Measurements from ENCODE around the gene FOXO1.

The FOXO1 gene

DNA sequence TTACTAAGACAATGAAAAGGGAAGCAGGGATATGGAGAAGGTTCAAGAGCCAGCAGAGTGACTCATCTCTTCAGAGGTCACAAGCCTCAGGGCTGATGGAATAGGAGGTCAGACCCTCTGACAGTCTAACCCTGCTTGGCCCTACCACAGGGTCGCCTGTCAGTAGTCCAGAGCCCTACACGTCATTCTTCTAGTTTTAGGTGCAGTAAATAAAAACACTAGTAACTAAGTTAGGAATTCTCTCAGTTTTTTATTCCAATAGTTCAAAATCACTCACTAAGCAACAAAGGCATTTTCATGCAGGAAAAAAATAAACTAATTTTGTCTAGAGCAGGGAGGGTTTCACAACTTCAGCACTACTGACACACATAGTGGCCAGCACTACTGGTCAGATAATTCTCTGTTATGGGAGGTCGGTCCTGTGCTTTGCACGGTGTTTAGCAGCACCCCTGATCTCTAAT, 27.2 kb downstream of the FOXO1 start:
- DNase-seq (ENCODE audit: low spot score): no peak

DNA sequence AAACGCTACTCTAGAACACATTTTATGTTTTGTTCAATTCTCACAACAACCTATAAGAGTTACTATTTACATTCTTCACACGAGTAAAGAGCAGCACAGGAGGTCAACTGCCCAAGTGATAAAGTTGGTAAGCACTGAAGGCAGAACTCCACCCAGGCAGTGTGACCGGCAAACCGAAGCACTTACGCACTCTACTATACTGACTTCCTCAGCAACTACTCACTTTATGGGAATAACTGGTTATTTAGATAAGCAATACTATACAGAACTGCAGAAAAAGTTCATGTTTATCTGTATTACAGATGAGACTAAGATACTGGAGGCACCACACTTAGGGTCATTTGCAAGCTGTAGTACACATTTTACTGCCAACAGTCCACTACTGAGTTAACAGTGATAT, 28.8 kb downstream of the FOXO1 start:
- no peak for DNase-seq (ENCODE audit: low spot score)

GRCh38 chr13:40635315-40635995, 31.0 kb downstream of the FOXO1 start:
- DNase-seq (ENCODE audit: low spot score): no peak

- no peak for DNase-seq (ENCODE audit: low spot score)
Measured at GRCh38 chr13:40632915-40633314, 33.5 kb downstream of the FOXO1 start.

GRCh38 chr13:40631605-40632004, 34.8 kb downstream of the FOXO1 start:
- no peak for DNase-seq (ENCODE audit: low spot score)

- DNase-seq (ENCODE audit: low spot score): no peak
Measured at GRCh38 chr13:40629678-40630384, 36.6 kb downstream of the FOXO1 start.

GRCh38 chr13:40626977-40627376, 39.5 kb downstream of the FOXO1 start:
- DNase-seq (ENCODE audit: low spot score): no peak

GRCh38 chr13:40626561-40626960, 39.9 kb downstream of the FOXO1 start:
- DNase-seq (ENCODE audit: low spot score): no peak

- no peak for DNase-seq (ENCODE audit: low spot score)
Measured at GRCh38 chr13:40624986-40625385, 41.5 kb downstream of the FOXO1 start.

DNA sequence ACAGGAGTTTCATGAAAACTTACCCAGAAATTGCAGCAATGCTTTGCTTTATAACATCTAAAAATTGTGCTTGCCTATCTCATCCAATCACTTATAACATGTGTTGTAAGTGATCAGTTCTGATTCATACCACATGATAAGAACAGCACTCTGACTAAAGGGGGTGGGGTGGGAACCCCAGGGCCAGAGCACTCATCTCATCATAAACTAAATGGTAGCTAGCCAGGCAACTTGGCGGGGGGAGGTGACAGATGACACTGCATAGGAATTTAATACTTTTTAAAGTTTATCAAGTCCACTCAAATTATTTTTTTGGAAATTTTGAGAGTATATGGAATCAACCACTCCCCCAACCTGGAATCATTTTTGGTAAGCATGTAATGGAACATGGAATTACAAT, 42.1 kb downstream of the FOXO1 start:
- no peak for DNase-seq (ENCODE audit: low spot score)

DNA sequence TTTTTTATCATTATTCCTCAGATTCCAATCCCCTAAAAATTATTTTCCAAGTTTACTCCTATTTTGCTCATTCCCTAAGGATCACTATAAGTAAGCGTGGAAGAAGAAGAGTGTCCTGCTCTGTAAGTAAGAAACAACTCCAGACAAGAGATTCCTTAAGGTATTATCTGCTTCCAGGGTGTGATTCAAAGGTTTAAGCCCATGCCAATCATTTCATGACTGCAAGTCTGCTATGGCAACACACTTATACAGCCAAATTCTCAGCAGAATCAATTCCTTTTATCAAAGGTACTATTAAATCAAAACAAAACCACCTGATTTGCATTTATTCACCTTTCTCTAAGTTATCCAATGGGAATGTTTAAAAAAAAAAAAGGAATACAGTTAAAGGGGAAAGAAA, 43.7 kb downstream of the FOXO1 start:
- no peak for DNase-seq (ENCODE audit: low spot score)

GRCh38 chr13:40622246-40622645, 44.2 kb downstream of the FOXO1 start:
- no peak for DNase-seq (ENCODE audit: low spot score)

DNA sequence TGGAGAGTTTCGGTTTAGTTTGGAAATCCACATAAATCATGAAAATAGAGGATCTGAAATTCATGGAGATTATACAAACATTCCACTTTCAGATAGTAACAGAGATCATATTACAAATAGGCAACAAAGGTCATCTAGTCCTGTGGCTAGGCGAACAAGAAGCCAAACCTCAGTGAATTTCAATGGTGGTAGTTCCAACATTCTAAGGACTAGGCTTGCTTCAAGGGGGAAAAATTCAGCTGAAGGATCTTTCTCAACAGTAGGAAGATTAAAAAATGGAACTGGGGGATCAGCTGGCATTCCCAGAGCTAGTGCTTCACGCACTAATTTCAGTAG, 47.0 kb downstream of the FOXO1 start:
- no peak for DNase-seq (ENCODE audit: low spot score)

DNA sequence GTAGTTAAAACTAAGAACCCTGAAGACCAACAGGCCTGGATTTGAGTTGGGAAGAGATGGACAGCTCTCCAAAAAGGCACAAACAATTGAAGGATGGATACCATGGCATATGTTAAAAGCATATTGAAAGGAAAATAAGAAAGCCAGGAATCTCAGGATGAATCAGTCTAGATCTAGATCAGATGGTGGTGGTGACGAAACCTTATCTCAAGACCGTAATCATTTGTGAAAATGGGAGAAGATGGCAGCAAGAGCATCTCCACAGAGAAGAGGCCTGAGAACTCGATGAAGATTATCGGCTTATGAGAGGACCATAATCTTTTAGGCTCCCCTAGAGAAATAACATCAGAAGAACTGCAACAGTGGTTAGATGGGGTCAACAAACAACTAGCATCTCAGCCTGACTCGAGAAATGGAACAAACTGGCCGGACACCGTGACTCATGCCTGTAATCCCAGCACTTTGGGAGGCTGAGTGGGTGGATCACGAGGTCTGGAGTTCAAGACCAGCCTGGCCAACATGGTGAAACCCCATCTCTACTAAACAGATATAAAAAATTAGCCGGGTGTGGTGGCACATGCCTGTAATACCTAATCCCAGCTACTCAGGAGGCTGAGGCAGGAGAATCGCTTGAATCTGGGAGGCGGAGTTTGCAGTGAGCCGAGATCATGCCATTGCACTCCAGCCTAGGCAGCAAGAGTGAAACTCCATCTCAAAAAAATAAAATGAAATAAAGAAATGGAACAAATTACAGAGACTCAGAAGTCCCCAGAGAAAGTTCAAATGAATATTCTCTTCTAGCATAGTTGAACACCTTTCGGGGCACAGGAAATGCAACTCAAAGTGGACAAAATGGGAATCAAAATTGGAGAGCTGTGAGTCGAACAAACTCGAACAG, 47.6 kb downstream of the FOXO1 start:
- DNase-seq (ENCODE audit: low spot score): no peak

- DNase-seq (ENCODE audit: low spot score): no peak
Measured at GRCh38 chr13:40617801-40618356, 48.6 kb downstream of the FOXO1 start.

DNA sequence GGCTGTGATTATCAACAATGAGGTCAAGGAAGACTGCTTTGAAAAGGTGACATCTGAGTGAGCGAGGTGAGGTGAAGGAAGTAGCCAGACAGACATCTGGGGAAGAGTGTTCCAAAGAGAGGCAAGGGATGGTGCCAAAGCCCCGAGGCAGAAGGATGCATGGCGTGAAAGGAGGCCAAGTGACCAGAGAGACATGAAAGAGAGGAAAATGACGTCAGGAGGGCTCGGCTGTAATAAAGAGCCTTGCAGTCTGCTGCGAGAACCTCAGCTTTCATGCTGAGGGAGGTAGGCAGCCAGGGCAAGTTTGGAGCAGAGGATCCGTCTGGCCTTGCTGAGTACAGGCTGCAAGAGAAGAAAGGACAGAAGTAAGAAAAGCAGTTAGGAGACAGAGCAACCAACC, 50.8 kb downstream of the FOXO1 start:
- DNase-seq (ENCODE audit: low spot score): no peak

GRCh38 chr13:40613914-40614313, 52.5 kb downstream of the FOXO1 start:
- DNase-seq (ENCODE audit: low spot score): no peak

DNA sequence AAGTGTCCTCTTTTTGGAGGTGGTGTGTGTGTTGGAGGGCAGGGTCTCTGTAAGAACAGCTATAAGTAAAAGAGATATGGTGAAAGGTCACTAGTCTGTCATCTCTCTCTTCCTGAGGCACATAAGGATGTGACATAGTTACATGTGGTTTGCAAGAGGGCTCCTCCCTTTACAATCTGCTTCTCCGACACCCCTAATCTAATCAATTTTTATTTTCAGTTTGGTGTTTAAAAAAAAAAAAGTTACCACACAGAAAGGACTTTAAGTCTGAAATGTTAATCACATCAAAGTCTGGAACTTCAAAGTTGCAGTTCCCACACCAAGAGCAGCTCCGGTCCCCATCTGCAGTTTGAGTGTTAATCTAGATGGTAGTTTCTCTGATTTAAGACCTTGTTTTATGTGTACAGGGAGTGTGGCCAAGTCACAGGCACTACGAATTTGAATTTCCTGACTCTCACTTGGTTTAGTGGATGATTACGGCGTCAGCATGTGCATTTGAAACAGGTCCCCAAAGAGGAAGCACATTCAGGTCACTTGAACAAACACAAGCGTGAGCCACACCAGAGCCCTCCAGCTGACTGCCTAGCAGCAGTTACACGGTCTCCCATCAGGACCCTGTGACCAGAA, 53.1 kb downstream of the FOXO1 start:
- DNase-seq (ENCODE audit: low spot score): no peak

DNA sequence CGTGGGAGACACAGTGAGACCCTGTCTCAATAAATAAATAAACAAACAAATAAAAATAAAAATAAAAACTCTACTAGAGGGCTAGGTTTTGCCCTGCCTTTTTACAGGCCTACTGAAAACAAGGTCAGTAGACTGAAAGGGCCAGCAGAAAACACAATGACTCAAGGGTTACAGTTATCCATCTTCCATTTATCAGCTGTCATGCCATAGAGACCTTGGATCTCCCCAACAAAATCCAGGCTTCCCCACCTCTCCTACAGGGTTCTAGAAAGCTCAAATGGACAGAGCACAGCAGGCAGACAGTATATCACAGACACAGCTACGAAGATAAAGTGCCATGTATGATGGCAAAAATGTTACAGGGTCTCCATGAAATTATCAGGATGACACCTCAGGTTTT, 54.4 kb downstream of the FOXO1 start:
- DNase-seq (ENCODE audit: low spot score): no peak

- DNase-seq (ENCODE audit: low spot score): no peak
Measured at GRCh38 chr13:40611635-40612034, 54.8 kb downstream of the FOXO1 start.

GRCh38 chr13:40611004-40611403, 55.4 kb downstream of the FOXO1 start:
- DNase-seq (ENCODE audit: low spot score): no peak
